ENCODE data around the gene RPL35.

Gene RPL35

DNA sequence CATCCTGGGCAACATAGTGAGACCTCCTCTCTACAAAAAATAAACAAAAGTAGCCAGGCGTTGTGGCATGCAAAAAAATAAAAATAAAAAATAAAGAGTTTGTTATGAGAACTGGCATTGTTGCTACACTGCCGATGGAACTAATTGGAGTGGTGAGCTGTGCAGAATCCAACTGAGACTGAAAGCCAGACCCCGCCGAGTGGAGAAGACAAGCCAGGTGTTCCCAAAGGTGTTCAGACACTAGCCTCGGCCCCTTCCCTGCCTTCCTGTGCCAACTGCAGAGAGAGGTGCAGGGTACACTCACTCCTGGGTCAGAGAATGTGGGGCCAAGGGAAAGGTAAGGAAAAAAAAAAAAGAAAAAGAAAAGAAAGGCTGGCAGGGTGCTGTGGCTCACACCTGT is 46.2 kb downstream of the RPL35 start:
- no peak for DNase-seq

DNA sequence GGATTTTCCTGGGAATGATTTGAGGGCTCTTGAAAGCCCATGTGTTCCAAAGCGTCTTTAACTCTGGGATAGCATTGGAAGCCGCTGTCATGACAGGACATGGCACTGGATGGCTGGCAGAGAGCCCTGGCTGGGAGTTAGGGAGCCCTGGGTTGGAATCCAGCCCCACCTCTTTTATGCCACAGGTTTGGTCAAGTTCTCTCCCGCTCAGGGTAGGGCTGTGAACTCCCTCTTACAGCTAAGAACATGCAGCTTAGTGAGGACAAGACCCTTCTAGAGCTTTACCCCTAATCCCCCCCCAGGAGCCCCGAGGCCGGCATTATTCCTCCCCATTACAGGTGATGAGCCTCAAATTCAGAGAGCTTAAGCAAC is 47.6 kb downstream of the RPL35 start:
- DNase-seq: no peak

DNA sequence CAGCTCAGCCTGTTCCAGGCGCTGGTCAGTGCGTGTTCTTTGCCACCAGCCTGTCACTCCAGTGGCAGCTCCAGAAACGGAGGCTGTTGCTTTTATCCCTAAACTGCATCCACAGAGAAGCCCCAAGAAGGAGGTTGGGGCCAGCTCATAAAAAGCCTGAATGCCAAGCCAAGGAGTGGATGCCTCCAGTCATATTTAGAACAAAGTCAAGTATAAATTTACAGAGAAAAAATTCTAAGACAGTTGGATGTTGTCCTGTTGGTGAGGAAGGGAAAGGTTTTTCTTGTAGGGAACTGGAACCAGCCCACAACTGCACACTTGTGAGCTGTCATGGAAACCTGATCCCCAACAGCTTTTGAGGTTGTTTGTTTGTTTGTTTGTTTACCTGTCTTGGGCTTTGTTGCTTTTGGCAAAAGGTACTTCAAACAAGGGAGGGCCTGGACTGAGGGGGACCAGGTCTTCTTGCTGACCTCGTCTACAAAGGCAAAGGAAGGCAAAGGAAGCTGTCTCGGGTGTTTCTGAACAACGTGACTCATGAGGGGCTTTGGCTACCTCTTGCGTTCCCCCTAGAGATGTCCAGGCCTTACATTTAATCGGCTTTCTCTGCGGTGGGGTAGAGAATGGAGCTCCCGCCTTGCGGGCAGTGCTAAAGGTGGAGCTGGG is 48.1 kb downstream of the RPL35 start:
- no peak for DNase-seq

DNA sequence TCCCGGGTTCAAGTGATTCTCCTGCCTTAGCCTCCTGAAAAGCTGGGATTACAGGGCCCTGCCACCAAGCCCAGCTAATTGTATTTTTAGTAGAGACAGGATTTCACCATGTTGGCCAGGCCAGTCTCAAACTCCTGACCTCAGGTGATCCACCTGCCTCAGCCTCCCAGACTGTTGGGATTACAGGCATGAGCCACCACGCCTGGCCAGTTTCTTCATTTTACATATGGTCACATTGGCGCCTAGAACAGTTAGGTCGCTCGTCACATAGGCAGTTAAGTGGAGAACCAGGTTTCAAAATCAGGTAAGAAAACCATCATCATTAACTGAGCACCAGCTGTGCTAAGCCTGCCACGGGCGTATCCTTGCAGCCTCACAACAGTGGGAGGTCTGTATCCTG is 48.7 kb downstream of the RPL35 start:
- no peak for DNase-seq

DNA sequence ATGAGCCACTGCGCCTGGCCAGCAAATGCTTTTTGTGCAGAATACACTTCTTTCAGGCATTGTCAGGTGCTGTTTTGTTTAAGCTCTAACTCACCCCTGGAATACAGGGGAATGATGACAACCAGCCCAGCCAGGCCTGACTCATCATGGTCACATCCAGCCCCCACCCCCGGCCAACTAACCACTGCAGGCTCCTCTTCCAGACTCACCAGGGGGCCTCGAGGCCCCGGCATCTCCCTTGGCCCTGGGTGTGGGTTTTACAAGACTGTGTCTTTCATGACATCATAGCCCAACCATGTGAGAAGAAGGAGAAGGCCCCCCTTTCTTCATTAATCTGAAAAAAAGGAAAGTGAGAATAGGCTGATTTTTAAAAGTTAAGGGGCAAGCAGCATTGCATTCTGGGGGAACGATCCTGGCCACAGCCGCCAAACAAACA is 49.3 kb downstream of the RPL35 start:
- DNase-seq: no peak

DNA sequence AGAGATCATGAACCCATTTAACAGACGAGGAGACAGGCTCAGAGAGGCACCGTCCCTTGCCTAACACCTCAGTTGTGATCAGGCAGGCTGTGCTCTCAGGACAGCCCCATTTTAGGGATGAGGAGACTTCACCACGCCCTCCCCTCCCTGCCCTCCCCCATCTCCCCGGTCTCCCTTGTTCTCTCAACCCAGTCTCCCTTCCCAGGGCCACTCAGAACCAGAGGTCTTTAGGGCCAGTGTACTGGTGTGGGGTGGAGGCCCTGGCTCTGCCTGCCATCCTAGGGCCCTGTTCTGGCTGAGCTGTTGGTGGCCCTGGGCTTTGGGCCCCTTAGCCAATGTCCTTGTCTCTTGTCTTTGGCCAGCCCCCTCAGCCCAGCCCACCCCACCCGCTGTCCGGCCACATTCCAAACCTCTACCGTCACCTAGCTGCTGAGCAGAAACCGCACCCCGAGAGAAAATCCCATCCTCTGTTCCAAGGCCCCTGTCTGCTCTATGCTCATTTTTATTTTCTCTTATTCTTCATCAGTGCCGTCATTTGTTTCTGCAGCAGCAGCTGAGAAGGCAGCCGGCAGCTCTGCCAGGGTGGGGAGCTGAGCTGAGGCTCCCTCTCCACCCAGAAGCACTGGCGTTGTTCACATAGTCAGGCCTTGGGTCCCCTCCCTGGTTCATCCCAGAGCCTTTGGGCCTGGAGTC is 50.9 kb downstream of the RPL35 start:
- no peak for DNase-seq

DNA sequence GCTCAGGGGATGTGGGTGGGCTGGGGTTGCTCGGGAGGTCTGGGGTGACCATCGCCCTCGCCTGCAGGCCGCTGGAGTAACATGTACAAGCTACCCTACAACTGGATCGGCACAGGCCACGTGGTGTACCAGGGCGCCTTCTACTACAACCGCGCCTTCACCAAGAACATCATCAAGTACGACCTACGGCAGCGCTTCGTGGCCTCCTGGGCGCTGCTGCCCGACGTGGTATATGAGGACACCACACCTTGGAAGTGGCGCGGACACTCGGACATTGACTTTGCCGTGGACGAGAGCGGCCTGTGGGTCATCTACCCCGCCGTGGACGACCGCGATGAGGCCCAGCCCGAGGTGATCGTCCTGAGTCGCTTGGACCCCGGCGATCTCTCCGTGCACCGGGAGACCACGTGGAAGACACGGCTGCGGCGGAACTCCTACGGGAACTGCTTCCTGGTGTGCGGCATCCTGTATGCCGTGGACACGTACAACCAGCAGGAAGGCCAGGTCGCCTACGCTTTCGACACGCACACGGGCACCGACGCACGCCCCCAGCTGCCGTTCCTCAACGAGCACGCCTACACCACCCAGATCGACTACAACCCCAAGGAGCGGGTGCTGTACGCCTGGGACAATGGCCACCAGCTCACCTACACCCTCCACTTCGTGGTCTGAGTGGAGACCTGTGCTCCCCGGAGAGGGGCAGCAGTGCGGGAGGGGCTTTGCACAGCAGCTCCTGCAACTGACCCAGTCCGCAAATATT is 51.8 kb downstream of the RPL35 start:
- DNase-seq: no peak

DNA sequence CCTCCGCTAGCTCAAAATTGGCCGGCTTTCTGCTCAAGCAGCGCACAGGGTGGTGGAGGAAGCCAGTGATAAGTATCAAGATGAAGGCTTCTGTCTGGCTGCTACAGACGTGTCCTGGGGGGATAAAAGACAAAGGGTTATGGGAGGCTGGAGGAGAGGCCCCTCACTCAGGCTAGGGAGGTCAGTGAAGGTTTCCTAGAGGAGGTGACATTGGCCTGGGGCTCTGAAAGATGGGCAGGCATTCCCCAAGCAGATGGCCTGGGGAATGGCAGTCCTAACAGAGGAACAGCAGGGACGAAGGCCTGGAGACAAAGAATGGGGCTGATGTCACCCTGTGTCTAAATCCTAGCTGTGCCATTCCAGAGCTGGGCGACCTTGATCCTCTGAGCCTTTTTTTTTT is 52.5 kb downstream of the RPL35 start:
- no peak for DNase-seq

DNA sequence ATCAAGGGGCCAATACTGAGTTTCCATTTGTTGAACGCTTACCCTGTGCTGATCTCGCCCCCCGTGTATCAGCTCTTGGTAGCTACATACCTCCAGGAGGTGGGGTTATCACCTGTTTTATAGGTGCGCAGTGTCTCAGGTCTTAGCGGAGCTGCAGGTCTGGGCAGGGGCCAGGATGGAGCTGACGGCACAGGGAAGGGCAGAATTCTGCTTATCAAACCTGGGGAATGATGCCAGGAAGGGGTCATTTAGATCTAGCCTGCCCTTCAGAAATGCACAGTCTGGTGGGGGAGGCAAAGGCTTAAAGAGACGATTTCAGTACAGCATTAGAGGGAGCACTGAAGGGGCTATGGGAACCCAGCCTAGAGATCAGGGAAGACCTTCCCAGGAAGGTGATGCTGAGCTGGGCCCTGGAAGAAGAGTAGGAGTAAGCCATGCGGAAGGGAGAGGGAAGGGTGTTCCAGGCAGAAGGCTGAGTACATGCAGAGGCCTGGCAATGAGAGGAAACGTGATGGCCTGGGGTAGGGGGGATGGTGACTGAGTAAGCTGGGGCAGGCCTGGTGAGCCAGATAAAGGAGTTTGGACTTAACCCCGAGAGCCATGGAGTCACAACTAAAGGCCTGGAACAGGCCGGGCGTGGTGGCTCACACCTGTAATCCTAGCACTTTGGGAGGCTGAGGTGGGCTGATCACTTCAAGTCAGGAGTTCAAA is 53.4 kb downstream of the RPL35 start:
- DNase-seq: no peak

All from NCI-H748 treated with DMSO at 0.1 percent for 48 hours (cell line).